Psoas muscle (tissue), 8 donors: Measurements from ENCODE around the gene CDKN1C. TPM values are rescaled to one million over a fixed set of nuclear protein-coding genes. Genes with fewer than 3 reads are reported as not detected.
A peak's percentile ranks its signal among the peaks of the same experiment; 100 is the strongest.

Experiments
- ATAC-seq, 4 donors: fragments of 200-7000 bp; cut with Tn5 transposase; one replicate each; pipeline ENCODE4 v1.9.1; 2020; ENCODE audit warnings: moderate library complexity in 3 of 4, mild to moderate bottlenecking in 2 of 4
- DNase-seq, 2 donors: peaks; one replicate each; pipeline ENCODE4 v3.0.0-alpha.2; 2020
- H3K27ac ChIP-seq: fragments of 200-600 bp; one replicate; pipeline ENCODE4 v1.8.0; 2022
- H3K27me3 ChIP-seq, 3 donors: fragments of 200-600 bp in 1 of 3; one replicate each; pipeline versions ENCODE4 v1.6.1 to v1.8.0; 2013 to 2022; ENCODE audit warnings: low read length in 2 of 3, mild to moderate bottlenecking in 2 of 3, moderate library complexity in 1 of 3; ENCODE audit not compliant: insufficient read depth in 3 of 3
- H3K36me3 ChIP-seq, 2 donors: fragments of 200-600 bp in 1 of 2; one replicate each; pipeline versions ENCODE4 v1.6.1 to v1.8.0; 2013 to 2022; ENCODE audit warnings: low read depth in 1 of 2, mild to moderate bottlenecking in 1 of 2, moderate library complexity in 1 of 2; ENCODE audit not compliant: insufficient read depth in 1 of 2
- H3K4me1 ChIP-seq: fragments of 200-600 bp; one replicate; pipeline ENCODE4 v1.8.0; 2022
- H3K4me3 ChIP-seq: fragments of 200-600 bp; one replicate; pipeline ENCODE4 v1.8.0; 2022; ENCODE audit warnings: mild to moderate bottlenecking
- H3K9me3 ChIP-seq: fragments of 200-600 bp; one replicate; pipeline ENCODE4 v1.8.0; 2022
- CTCF ChIP-seq: fragments of 200-600 bp; IDR thresholded peaks from one replicate; pipeline ENCODE4 v1.8.0; 2022; ENCODE audit warnings: antibody characterized with exemption
- WGBS, 3 donors: extraction: QIAGEN DNeasy Blood & Tissue Kit; methylation state at CpG; one replicate each; pipeline versions ENCODE4 v1.1.6 to v1.1.7; 2013; 5-methylcytosine and 5-hydroxymethylcytosine counted together
- intact Hi-C, 2 donors: fragments of 100-400 bp; cut with DNase I; formaldehyde crosslinking; loops; one replicate each; pipeline versions ENCODE4 v1.11.0 to v1.14.2; 2022
- polyA plus RNA-seq, 3 donors: library from polyadenylated mRNA; stranded (reverse); fragments of 200-250 nt; gene quantifications; one replicate each; pipeline ENCODE4 v1.2.3, GENCODE V29; 2013
- total RNA-seq, 4 donors: library from RNA; stranded (reverse); fragmentation: NEBNext Ultra II Directional in 2 of 4; extraction: Animal tissue kit (Norgen Biotek cat#: 25700) in 2 of 4; gene quantifications; one replicate each; pipeline versions ENCODE4 v1.2.1 to v1.2.4, GENCODE V29; 2021 to 2023
- donor health status: healthy with polysubstance abuse.
- donor health status: DM: no; HTN: no; CAD: no; lungs with moderate emphysema.
- donor health status: Bipolar disorder and iron deficiency.
- donor health status: healthy.
- donor health status: DM: yes; HTN: yes; CAD: no.
- donor health status: DM: no; HTN: no; CAD: no.
- donor health status: DM: no; HTN: no; CAD: no.
- donor health status: DM: yes; HTN: yes; CAD: no.

Gene CDKN1C
- total and polyA plus RNA-seq, 7 donors, result 14.3 to 49.4 (median 29.9) TPM

- no peak overlapping the region for H3K27ac ChIP-seq
- no peaks in the 10 kb centered on the region for H3K4me1 ChIP-seq
- no peaks in the 10 kb centered on the region for H3K9me3 ChIP-seq
- intact Hi-C loops, result no loop called here
- DNase-seq, result no peak
- H3K4me3 ChIP-seq, result no peak overlapping the region
- no peaks in the 10 kb centered on the region for H3K27me3 ChIP-seq
- no peaks in the 10 kb centered on the region for H3K36me3 ChIP-seq
- no peak for TF ChIP-seq CTCF
- 90 to 92% (median 91%) methylated on average over 12 of the region's 12 CpGs for WGBS, 3 donors
- no peak for ATAC-seq
These were observed 40.6 kb downstream of the CDKN1C start for GRCh38 chr11:2844996-2845395.

DNA sequence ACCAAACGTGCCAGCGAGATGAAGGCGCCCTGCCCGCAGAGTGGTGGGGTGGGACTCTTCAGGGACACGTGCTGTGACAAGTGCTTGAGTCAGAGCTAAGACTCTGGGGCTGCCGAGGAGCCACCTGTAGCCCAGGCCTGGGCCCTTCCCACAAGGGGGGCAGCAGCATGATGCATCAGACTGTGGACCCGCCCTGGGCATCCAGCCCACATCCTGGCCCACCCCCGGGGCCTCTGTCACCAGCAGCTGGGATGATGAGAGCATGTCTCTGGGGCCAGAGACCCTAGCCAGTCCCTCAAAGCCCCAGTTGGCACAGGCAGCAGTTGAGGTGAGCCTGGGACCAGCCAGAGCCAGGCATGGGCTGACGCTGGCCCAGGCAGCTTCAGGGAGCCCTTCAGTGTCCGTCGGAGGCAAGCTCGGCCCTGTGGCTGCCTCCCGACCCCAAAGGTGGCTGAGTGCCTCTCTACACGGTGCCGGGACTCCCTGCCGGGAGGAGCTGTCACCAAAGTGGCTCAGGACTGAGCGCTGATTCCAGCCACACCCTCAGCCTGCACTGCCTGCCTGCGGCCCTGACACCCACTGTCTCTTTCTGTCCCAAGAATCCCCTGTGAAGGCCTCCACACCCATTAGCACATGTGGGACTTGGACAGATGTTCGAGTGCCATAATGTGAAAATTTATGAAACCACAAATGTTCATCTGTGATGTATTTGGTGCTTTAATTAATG is 41.3 kb downstream of the CDKN1C start:
- no peak overlapping the region for H3K4me3 ChIP-seq
- no peak for ATAC-seq
- 79 to 83% (median 83%) methylated on average over 19 of the region's 19 CpGs for WGBS, 3 donors
- H3K27ac ChIP-seq, result no peak overlapping the region
- intact Hi-C loops, result no loop called here
- no peaks in the 10 kb centered on the region for H3K36me3 ChIP-seq
- H3K4me1 ChIP-seq, result no peaks in the 10 kb centered on the region
- DNase-seq, result peak in 1 of 2 donors; percentile 42
- no peak for TF ChIP-seq CTCF
- no peaks in the 10 kb centered on the region for H3K27me3 ChIP-seq
- no peaks in the 10 kb centered on the region for H3K9me3 ChIP-seq

DNA sequence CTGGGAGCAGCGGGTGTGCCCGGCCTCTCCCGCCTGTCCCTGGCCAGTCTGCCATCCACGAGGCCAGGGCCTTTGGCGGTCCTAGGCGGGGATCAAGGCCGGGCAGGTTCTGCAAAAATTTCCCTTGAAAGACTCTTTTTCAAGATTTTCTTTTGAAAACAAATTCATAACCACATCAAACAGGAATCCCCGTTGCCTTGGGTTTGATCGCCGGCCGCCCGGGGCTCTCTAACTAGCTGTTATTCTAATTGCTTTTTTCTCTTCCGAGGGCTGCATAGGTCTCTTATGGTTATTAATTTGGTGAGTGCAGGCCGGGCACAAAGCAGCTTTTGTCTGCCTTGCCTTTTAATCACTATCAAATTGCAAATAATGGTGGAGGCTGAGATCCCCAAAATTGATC is 42.0 kb downstream of the CDKN1C start:
- no peaks in the 10 kb centered on the region for H3K27me3 ChIP-seq
- H3K4me1 ChIP-seq, result no peaks in the 10 kb centered on the region
- 91 to 95% (median 92%) methylated on average over 14 of the region's 14 CpGs for WGBS, 3 donors
- TF ChIP-seq CTCF, result no peak
- H3K36me3 ChIP-seq, result no peaks in the 10 kb centered on the region
- no peaks in the 10 kb centered on the region for H3K9me3 ChIP-seq
- H3K4me3 ChIP-seq, result no peak overlapping the region
- DNase-seq, result peak in 1 of 2 donors; percentile 23
- intact Hi-C loops, result no loop called here
- no peak for ATAC-seq
- no peak overlapping the region for H3K27ac ChIP-seq

DNA sequence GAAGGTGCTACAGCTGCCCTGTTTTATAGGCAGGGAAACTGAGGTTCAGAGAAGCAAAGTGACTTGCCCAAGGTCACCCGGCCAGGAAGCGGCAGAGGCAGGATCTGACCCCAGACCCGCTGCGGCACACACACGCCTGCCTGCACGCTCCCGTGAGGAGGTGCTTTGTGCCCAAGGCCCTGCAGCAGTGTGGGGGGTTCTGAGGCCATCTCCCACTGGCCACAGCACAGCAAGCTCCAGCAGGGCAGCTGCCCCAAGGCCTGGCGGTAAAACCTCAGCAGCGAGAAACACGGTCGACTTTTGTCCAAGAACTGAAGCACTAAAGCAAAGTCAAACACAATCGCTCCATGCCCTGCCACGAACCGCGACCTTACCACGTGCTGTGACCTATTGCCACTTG is 42.7 kb downstream of the CDKN1C start:
- Histone ChIP-seq H3K4me1 (no peaks in the 10 kb centered on the region), H3K4me3 (no peak overlapping the region), H3K27ac (no peak overlapping the region), H3K27me3 (no peaks in the 10 kb centered on the region), H3K9me3 (no peaks in the 10 kb centered on the region), H3K36me3 (no peaks in the 10 kb centered on the region)
- WGBS, 3 donors, result 92 to 93% (median 93%) methylated on average over 16 of the region's 16 CpGs
- TF ChIP-seq CTCF, result no peak
- ATAC-seq (no peak), DNase-seq (peak in 1 of 2 donors; percentile 25)
- intact Hi-C loops, result no loop called here
